ENCODE results near the gene OBSCN.
"Not testable (repeated sequence)": the region's sequence is repeated elsewhere in the genome, so short reads cannot be mapped to it uniquely, and the experiment has no call there.

OBSCN gene

DNA sequence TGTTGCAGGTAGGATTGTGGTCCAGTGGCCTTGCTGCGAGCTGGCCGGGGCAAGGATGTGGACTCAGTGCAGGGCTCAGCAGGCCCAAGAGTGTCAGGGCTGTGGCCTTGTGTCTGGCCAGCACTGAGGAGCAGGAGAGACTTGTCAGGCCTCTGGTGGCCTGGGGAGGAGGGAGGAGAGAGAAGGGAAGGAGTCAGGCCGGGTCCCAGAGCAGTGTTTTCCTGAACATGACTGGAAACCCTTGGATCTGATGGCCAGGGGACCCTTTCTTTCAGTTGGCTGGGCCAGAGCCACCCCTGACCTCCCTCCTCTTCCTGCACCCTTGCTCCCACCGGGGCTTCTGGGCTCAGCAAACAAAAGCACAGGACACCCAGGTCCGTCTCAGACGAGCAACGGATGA, 37.2 kb upstream of the OBSCN start:
- DNase-seq (ENCODE audit: low spot score), result no peak

DNA sequence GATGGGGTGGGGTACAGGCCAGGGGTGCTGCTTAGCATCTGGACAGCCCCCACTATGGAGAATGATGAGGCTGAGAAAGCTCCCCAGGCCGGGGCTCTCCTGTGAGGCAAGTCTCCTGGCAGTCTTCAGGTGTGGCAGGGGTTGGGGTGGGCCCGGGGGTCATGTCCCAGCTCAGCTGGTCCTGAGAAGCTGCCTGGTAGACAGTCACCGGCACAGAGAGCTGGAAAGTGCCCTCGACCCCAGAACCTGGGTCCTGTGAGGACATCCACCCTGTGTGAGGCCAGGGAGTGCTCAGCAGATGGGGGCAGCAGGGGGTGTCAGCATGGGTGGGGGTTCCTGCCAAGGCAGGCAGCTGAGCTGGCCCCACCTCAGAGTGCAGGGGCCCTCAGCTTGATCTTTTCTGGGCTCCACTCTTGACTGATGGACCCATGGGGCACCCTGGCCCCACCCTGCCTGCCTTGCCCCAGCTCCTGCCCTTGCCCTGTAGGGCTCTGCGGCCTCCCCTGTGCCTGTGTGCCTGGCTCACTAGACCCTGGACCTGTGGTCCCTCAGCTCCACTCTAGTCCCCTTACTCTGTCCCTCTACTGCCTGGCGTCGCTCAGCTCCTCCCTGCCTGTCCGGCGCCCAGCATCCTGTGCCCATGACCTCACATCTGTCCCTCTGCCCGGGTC, 36.5 kb upstream of the OBSCN start:
- DNase-seq (ENCODE audit: low spot score), result no peak

DNA sequence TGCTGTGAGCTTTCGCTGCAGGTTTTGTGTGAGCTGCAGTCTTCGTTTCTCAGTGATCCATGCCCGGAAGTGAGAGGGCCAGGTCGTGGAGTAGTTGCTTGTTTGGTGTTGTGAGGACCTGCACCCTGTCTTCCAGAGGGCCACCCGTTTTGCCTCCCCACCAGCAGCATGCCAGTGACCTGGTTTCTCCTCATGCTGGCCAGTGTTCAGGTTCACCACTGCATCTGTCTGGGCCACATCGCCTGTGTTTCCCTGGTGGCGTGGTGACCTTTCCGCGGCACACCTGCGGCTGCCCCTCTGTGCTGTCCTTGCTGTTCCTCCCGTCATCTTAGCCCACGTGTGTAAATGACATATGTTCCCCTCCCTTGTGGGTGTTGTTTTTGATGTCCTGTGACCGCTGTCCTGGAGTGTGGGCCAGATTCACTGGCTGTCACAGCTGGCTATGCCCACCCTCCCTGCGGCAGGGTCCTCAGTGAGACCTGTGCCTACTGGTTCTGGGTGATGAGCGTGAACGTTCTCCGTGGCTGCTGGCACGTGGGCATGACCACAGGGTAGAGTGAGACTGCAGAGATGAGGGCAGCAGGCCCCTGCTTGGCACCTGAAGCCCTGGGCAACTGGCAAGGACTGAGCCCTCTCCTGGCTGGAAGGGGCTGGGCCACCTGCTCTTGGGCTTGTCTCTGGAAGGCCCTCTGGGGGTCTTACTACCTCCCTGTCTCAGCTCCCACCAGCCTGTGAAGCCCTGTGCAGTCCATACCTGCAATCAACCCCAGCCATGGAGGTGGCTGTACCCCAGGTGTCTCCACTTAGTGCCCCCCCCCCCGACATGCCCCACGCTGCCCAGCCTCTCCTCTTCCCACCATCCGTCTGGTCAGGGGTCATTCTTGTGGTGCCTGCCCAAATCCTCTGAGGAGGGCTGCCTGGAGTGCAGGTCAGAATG, 35.0 kb upstream of the OBSCN start:
- no peak for DNase-seq (ENCODE audit: low spot score)

DNA sequence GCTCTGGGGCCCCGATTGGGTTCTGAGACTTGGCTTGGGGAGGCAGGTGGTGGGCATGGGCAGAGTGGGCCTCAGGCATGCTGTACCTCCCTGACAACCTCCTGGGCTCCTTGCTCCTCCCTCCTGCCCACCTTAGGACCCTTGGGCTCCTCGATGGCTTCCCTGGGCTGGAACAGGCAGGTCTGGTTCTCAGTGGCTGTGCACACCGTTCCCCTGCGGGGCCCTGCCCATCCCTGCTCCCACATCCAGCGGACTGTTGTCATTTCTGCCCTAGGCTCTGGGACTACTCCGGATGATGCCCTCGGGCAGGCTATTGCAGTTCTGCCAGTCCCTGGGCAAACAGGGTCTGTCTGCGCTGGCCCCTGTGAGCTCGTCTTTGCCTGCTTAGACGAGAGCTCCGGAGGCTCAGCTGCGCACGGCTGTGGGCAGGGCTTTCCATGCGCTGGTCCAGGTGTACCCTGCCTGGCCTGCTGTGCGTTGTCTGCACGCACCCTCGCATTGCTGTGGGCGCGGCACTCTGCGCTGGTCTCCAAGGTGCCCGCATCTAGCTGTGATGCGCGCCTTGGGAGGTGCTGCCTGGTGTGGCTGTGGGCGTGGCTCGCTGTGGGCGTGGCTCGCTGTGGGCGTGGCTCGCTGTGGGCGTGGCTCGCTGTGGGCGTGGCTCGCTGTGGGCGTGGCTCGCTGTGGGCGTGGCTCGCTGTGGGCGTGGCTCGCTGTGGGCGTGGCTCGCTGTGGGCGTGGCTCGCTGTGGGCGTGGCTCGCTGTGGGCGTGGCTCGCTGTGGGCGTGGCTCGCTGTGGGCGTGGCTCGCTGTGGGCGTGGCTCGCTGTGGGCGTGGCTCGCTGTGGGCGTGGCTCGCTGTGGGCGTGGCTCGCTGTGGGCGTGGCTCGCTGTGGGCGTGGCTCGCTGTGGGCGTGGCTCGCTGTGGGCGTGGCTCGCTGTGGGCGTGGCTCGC, 34.0 kb upstream of the OBSCN start:
- not testable (repeated sequence) for DNase-seq (ENCODE audit: low spot score)

DNA sequence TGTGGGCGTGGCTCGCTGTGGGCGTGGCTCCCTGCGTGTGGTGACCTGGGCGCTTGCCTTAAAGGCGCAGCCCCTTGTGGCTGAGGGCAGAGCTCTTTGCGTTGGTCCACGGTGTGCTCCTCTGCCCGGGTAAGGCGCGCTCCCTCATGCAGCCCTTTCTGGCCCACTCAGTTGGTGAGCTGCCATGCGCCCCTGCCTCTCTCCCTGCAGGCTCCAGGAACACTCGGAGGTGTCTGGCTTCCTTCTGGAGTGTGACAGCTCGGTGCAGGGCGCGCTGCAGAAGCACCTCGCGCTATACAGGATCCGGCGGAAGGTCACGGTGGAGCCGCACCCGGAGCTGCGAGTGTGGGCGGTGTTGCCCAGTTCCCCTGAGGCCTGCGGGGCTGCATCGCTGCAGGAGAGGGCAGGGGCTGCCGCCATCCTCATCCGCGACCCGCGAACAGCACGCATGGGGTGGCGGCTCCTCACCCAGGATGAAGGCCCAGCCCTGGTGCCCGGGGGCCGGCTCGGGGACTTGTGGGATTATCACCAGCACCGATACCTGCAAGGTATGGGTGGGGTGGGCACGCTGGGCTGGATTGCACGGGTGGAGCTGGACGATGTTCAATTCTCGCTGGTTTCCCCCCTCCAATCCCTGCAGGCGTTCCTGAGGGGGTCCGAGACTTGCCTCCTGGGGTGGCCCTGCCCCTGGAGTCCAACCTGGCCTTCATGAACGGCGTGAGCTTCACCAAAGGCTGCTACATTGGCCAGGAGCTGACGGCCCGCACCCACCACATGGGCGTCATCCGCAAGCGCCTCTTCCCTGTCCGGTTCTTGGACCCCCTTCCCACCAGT, 33.1 kb upstream of the OBSCN start:
- DNase-seq (ENCODE audit: low spot score), result no peak

DNA sequence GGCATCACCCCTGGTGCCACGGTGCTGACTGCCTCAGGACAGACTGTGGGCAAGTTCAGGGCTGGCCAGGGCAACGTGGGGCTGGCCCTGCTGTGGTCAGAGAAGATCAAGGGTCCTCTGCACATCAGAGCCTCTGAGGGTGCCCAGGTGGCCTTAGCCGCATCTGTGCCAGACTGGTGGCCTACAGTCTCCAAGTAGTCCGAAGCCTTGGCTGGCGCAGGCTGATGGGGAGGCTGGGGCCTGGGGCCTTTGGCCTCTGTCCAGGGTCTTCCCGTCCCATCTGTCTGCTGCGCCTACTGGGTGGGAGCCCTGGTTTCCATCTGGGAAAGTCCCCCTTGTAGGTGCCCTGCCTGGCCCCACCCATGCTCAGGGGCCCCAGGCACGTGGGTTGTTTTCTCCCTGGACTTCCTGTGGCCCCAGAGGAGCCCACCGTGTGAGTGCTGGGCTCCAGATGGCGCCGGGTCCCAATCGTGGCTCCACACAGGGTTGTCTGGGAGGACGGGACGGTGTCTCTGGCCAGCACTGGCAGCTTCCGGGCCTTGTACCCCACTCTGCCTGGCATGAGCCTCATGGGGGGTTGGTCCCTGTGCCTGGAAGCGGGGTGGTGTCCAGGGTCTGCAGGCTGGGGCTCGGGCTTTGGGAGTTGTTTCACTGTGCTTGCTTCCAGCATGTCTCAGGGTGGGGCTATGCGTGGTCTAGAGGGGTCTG, 32.4 kb upstream of the OBSCN start:
- no peak for DNase-seq (ENCODE audit: low spot score)

DNA sequence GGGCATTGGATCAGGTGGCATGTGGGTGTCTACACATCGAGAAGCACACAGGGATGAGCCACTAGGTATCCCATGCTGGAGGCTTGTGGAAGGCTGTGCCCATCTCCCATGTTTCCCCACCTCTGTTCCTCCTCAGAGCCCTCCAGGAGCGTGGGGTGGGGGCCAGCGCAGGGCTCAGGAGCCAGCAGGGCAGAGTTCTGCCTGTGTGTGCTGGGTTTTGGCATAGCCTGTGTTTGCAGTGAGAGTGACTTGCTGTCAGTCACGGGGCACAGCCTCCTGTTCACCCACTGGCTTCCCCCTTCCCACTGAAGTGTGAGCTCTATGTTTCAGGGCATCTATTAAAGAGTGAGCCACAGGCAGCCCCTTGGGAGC, 31.8 kb upstream of the OBSCN start:
- DNase-seq (ENCODE audit: low spot score), result no peak

DNA sequence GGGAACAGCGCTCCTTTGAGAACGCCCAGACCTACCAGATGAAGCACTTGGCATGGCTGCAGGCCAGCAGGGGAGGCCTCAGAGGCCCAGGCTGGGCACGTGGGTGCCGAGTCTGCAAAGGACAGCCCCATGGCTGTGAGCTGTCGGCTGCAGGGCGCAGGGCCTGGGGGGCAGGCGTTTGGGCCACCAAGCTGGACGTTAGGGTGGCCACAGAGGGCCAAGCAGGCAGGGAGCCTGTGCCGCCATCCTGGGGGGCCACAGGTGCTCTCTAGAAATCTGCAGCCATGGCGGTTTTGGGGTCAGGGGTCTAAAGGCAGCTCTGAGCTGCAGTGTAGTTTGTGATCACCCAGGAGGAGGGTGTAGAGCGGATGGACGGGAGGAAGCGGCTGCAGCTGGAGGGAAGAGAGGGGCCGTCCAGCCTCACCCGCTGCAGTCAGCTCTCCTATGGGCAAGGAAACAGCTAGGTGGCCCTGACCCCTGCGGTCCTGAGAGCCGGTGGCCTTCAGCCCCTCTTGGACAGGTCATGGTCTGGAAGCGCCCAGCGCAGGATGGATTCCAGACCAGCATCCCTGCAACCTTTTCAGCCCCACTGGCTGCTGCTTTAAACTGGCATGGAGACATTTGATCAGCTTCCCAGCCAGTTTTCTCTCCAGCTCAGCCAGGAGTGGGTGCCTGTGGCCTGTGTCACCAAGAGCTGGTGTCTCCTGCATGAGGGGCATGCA, 31.2 kb upstream of the OBSCN start:
- no peak for DNase-seq (ENCODE audit: low spot score)

DNA sequence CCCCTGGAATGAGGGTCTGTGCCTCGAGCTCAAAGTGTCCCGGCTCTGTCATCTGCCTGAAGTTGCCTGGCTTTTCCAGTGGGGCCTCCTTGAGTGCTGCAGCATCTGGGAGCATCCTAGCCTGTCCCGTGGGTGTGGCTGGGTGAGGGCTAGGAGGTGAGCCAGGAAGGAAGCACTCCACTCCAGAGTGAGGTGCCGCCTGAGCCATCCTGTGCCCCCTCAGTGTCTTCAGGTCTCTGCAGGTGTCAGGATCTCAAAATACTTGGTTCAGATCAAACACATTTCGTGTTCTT, 30.7 kb upstream of the OBSCN start:
- no peak for DNase-seq (ENCODE audit: low spot score)

DNA sequence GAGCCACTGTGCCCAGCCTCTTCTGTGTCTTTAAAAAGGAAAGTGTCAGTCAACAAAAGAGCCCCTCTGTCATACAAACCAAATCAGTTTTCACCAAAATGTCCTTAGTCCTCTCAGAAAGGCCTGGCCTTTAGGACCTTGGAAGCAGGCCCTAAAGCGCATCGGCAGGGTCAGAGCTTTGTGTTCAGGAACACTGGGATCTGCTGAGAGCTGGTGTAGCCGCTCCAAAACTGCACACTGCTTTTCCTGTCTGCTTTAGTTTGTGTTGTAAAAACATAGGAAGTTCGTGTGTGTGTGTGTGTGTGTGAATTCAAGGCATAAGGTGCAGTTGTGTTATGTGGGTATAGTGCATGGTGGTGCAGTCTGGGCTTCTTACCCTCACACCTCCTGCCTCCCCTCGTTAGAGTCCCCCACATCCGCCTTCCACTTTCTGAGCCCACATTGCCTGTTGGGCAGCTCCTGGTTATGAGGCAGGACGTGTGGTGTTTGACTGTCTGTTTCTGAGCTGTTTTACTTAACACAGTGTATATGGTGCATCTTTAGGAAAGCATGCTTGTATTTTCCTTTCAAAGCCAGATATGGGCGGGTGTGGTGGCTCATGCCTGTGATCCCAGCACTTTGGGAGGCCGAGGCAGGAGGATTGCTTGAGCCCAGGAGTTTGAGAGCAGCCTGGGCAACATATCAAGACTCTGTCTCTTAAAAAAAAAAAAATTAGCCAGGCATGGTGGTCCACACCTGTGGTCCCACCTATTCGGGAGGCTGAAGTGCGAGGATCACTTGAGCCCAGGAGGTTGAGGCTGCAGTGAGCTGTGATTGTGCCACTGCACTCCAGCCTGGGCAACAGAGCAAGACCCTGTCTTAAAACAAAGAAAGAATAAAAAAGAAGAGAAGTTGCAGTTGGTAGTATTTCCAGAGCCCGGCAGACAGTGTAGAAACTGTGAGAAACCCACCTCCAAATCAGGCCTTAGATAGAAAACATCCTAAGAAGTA, 29.8 kb upstream of the OBSCN start:
- DNase-seq (ENCODE audit: low spot score), result no peak

DNA sequence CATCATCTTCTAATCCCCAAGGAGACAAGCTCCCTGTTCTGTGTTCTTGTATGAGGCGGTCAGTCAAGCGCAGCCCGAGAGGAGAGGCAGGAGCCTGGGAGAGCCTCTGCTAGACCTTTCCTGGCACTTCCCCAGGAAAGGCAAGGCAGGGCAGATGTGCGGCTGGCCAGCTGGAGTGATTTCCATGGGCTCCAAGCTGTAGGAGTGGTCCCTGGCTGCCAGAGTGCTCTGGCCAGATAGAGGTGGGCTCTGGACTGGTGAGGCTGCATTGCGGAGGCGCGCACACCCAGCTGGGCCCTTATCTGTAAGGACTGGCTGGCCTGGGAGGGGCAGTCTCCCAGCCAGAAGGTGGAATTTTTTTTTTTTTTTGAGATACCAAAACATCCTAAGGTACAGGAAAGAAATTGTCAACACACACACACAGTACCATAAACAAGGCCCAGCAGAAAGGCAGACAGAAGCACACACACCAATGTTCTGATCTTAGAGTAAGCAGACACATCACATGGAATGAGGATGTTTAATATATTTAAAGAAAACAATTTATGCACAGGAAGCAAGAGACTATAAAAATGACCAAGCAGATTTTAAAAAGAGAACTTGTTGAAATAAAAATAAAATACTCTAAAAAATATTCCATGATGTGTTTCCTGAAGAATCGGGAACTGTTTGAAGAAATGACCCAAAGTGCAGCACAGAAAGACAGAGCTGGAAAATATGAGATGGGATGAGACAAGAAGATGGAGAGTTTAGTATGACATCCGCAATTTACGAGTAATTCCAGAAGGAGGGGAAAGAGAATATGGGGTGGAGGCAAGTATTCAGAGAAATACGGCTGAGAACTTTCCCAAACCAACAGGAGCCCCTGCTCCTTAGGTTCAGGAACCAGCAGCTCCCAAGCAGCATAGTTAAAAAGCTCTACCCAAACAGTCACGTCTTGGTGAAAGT, 28.8 kb upstream of the OBSCN start:
- no peak for DNase-seq (ENCODE audit: low spot score)

DNA sequence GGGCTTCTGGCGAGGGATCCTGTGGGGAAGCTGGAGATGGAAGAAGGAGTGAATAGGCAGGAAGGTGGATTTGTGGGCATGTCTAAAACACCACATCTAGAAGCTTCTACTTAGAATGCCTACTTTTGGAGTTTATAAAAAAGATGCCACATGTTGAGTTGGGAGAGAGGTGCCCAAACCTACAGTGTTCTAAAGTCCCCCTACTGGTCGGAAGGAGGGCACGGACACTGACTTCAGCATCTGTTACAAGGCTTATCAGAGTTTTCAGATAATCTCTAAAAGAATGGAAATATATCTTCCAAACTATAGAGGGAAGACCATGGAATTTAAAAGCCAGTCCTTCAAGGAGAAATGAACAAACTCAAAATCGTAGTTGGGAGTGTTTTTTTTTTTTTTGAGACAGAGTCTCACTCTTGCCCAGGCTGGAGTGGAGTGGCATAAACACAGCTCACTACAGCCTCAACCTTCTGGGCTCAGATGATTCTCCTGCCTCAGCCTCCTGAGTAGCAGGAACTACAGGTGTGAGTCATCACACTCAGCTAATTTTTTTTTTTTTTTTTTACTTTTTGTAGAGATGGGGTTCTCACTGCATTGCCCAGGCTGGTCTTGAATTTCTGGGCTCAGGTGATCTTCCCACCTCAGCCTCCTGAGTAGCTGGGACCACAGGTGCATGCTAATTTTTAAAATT, 27.4 kb upstream of the OBSCN start:
- DNase-seq (ENCODE audit: low spot score), result no peak

DNA sequence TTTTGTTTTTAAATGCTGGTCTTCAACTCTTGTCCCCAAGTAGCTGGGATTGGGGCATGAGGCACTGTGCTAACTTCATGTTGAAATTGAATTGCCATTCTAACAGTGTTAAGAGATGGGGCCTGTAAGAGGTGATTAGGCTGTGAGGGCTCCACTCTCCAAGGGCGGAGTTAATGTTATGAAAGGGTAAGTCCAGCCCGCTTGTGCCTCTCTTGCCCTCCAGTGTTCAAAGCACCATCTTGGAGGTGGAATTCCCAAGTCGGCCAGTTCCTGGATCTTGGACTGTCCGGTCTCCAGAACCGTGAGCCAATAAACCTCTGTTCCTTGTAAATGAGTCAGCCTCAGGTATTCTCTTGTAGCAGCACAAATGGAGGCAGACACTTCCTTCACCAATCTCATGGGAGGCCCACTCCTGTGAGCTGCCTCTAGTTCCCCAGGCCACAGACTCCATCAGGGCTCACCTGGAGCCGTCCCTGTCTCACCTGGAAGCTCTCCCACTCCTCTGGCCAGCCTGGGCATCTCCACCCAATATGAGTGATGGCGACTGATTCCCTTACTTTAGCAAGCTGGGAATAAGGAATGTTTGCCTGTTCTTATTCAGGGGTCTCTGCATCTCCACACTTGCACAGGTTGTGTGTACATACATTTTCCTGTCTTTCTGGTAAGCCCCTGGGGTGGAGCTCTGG, 26.7 kb upstream of the OBSCN start:
- no peak for DNase-seq (ENCODE audit: low spot score)

DNA sequence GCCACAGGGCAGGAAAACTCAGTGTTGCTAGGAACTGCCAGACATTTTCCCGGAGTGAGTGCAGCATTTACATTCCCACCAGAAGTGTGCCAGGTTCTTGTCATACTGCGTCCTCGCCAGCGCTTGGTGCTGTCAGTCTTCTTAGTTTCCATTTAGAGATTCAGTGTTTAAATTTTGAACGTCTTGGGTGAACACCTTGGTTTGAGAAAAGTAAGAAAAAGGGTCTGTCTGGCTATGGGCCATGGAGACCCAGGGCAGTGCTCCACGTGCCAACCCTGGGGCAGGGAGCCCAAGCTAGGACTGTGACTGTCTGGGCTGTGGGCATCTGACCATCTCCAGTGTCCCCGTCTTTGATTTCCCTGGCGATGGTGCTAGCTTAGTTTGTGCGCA, 26.2 kb upstream of the OBSCN start:
- DNase-seq (ENCODE audit: low spot score), result no peak

DNA sequence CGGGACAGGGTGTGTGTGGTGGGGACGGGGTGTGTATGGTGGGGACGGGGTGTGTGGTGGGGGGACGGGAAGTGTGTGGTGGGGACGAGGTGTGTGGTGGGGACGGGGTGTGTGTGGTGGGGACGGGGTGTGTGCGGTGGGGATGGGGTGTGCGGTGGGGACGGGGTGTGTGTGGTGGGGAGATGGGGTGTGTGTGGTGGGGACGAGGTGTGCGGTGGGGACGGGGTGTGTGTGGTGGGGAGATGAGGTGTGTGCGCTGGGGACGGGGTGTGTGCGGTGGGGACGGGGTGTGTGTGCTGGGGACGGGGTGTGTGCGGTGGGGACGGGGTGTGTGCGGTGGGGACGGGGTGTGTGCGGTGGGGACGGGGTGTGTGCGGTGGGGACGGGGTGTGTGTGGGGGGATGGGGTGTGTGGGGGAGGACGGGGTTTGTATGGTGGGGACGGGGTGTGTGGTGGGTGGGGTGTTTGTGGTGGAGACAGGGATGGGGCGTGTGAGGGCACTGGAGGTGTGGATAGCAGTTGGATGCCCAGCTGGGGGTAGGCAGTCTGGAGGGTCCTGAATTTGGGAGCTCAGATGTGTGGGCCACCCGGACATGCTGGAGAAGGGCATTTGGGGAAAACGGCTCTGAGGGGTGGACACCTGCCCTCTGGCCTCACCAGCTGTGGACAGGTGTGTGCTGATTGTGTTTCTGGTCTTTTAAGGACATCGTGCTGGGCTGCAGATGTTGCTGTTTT, 25.4 kb upstream of the OBSCN start:
- DNase-seq (ENCODE audit: low spot score), result no peak

DNA sequence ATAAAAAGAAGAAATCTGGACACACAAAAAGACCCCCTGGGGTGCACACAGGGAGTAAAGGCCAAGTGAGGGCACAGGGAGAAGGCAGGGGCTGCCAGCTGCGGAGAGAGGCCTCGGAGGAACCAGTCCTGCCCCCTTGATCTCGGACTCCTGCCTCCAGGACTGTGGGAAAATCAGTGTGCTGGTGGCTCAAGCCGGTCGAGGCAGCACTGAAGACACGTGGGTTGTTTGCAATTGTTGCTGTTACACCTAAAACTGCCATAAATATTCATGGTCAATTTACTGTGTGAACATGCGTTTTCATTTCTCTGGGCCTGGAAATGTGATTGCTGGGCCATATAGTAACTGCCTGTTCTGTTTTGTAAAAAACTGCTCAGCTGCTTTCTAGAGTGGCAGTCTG, 23.7 kb upstream of the OBSCN start:
- DNase-seq (ENCODE audit: low spot score), result no peak

Data from kidney tubule cell (primary cell).